Activated CD4-positive, alpha-beta T cell treated with anti-CD3 and anti-CD28 coated beads, Interleukin-2, amount 50 U/mL, for 1 hour (primary cell): ENCODE data around the gene OR12D3.
"Not testable (repeated sequence)": the region's sequence is repeated elsewhere in the genome, so short reads cannot be mapped to it uniquely, and the experiment has no call there.

Experiments used
- DNase-seq: peaks from one replicate; pipeline ENCODE4 v3.0.0-alpha.2; 2020

The OR12D3 gene

GRCh38 chr6:29375191-29375590 lies at the start of gene OR12D3:
Gene OR12D3, minus strand, starts transcription at chr6:29375291. Its CDS starts 4 bp downstream, at chr6:29375287.
- DNase-seq = no peak

- DNase-seq = no peak
Observed at GRCh38 chr6:29424575-29424974, 49.5 kb upstream of the OR12D3 start.

- no peak for DNase-seq
Observed at GRCh38 chr6:29424168-29424567, 49.1 kb upstream of the OR12D3 start.

GRCh38 chr6:29419516-29419915 lies 44.4 kb upstream of the OR12D3 start:
- no peak for DNase-seq

- no peak for DNase-seq
Observed at GRCh38 chr6:29414588-29414987, 39.5 kb upstream of the OR12D3 start, which contains the start of gene OR12D1. Gene OR12D1, plus strand, starts transcription at chr6:29414928.

- no peak for DNase-seq
Observed at GRCh38 chr6:29403801-29404200, 28.7 kb upstream of the OR12D3 start.

- no peak for DNase-seq
Observed at GRCh38 chr6:29399525-29399924, 24.4 kb upstream of the OR12D3 start.

- no peak for DNase-seq
Observed at GRCh38 chr6:29395331-29395730, 20.2 kb upstream of the OR12D3 start, which contains the start of gene OR12D2. Gene OR12D2, plus strand, starts transcription at chr6:29395631. Its CDS starts 1,069 bp downstream, at chr6:29396700.

- DNase-seq = no peak
Observed at GRCh38 chr6:29388533-29388932, 13.4 kb upstream of the OR12D3 start.

GRCh38 chr6:29376003-29376402 lies 912 bp upstream of the OR12D3 start:
- DNase-seq = no peak

GRCh38 chr6:29368765-29369164 lies 6.3 kb downstream of the OR12D3 start, which contains the start of gene OR5V1:
Gene OR5V1, minus strand, starts transcription at chr6:29368865. Its CDS starts 12,670 bp downstream, at chr6:29356195.
- no peak for DNase-seq

- DNase-seq = no peak
Observed at GRCh38 chr6:29355603-29356002, 19.5 kb downstream of the OR12D3 start.

GRCh38 chr6:29354980-29355379 lies 20.1 kb downstream of the OR12D3 start:
- DNase-seq = no peak

GRCh38 chr6:29349348-29349747 lies 25.7 kb downstream of the OR12D3 start:
- not testable (repeated sequence) for DNase-seq

- no peak for DNase-seq
Observed at GRCh38 chr6:29345380-29345779, 29.7 kb downstream of the OR12D3 start.

- no peak for DNase-seq
Observed at GRCh38 chr6:29336269-29336668, 38.8 kb downstream of the OR12D3 start.

GRCh38 chr6:29332676-29333075 lies 42.4 kb downstream of the OR12D3 start:
- DNase-seq = no peak

GRCh38 chr6:29325777-29326176 lies 49.3 kb downstream of the OR12D3 start:
- DNase-seq = no peak
